CD4-positive, alpha-beta T cell treated with Interleukin-21 for 1 hour (primary cell): ENCODE measurements around the gene HDAC4.

Experiments used
- DNase-seq: peaks from one replicate; pipeline ENCODE4 v3.0.0-alpha.2; 2020

HDAC4 gene

GRCh38 chr2:239211396-239212094 is 189.3 kb downstream of the HDAC4 start:
- no peak for DNase-seq

- DNase-seq = no peak
These were observed 191.0 kb downstream of the HDAC4 start for GRCh38 chr2:239209783-239210182.

GRCh38 chr2:239208465-239209180 is 192.2 kb downstream of the HDAC4 start:
- no peak for DNase-seq

- DNase-seq = no peak
These were observed 194.0 kb downstream of the HDAC4 start for GRCh38 chr2:239206851-239207250.

- DNase-seq = no peak
These were observed 194.8 kb downstream of the HDAC4 start for GRCh38 chr2:239206042-239206441.

GRCh38 chr2:239204876-239205468 is 195.8 kb downstream of the HDAC4 start:
- DNase-seq = no peak

GRCh38 chr2:239204136-239204875 is 196.5 kb downstream of the HDAC4 start:
- no peak for DNase-seq

- DNase-seq = no peak
These were observed 197.2 kb downstream of the HDAC4 start for GRCh38 chr2:239203443-239204135.

- DNase-seq = no peak
These were observed 198.0 kb downstream of the HDAC4 start for GRCh38 chr2:239202836-239203235.

GRCh38 chr2:239202343-239202742 is 198.5 kb downstream of the HDAC4 start:
- no peak for DNase-seq

GRCh38 chr2:239201884-239202283 is 198.9 kb downstream of the HDAC4 start:
- no peak for DNase-seq

- no peak for DNase-seq
These were observed 199.3 kb downstream of the HDAC4 start for GRCh38 chr2:239201531-239201876.

GRCh38 chr2:239200646-239201530 is 199.9 kb downstream of the HDAC4 start:
- no peak for DNase-seq

- DNase-seq = no peak
These were observed 201.6 kb downstream of the HDAC4 start for GRCh38 chr2:239199041-239199768.

- DNase-seq = no peak
These were observed 202.6 kb downstream of the HDAC4 start for GRCh38 chr2:239198221-239198620.

GRCh38 chr2:239197146-239197545 is 203.7 kb downstream of the HDAC4 start:
- no peak for DNase-seq

GRCh38 chr2:239196474-239197021 is 204.3 kb downstream of the HDAC4 start:
- no peak for DNase-seq

- DNase-seq = no peak
These were observed 204.8 kb downstream of the HDAC4 start for GRCh38 chr2:239195992-239196391.

GRCh38 chr2:239195318-239195871 is 205.4 kb downstream of the HDAC4 start:
- no peak for DNase-seq

GRCh38 chr2:239194731-239195317 is 206.0 kb downstream of the HDAC4 start:
- DNase-seq = no peak
